Cardiac fibroblast (primary cell): ENCODE measurements around the gene SPACA6.

Source experiments
- DNase-seq, 2 donors: peaks; one replicate each; pipeline versions ENCODE4 v3.0.0 to v3.0.0-alpha.2; 2010; ENCODE audit warnings: low read depth in 2 of 2
- H3K4me3 ChIP-seq, 2 donors: replicated peaks in 1 of 2; 1 replicate in 1 of 2; 2 replicates in 1 of 2; pipeline ENCODE4 v1.5.1; 2011; ENCODE audit warnings: low read depth in 2 of 2, low read length in 2 of 2, mild to moderate bottlenecking in 2 of 2, moderate library complexity in 1 of 2
- TF ChIP-seq, protein P1 (sequence below): IDR thresholded peaks from one replicate; pipeline ENCODE4 v1.5.1; 2011; ENCODE audit warnings: low read depth, mild to moderate bottlenecking, low read length, inconsistent platforms

SPACA6 gene

DNA sequence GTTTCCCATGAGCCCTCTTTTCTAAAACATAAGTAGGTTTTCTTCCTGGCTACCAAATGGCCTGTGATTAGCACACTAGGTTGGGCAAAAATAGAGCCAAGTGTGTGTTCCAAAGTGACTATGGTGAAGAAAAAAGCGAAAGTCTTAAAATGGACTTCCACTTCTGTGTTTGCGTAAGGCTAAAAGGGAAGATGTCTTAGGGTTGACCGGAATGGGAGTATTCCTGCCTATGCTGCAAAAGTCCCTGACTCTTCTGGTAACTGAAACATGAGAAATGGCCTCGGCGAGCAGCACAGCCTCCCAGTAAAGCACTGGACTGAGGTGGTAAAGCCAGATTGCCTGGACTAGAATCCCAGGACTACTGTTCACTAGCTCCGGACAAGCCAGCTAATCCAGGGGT, 61.0 kb downstream of the SPACA6 start:
- no peak for DNase-seq
- TF ChIP-seq, protein P1, sequence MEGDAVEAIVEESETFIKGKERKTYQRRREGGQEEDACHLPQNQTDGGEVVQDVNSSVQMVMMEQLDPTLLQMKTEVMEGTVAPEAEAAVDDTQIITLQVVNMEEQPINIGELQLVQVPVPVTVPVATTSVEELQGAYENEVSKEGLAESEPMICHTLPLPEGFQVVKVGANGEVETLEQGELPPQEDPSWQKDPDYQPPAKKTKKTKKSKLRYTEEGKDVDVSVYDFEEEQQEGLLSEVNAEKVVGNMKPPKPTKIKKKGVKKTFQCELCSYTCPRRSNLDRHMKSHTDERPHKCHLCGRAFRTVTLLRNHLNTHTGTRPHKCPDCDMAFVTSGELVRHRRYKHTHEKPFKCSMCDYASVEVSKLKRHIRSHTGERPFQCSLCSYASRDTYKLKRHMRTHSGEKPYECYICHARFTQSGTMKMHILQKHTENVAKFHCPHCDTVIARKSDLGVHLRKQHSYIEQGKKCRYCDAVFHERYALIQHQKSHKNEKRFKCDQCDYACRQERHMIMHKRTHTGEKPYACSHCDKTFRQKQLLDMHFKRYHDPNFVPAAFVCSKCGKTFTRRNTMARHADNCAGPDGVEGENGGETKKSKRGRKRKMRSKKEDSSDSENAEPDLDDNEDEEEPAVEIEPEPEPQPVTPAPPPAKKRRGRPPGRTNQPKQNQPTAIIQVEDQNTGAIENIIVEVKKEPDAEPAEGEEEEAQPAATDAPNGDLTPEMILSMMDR: no peak
- no peak overlapping the region for H3K4me3 ChIP-seq

DNA sequence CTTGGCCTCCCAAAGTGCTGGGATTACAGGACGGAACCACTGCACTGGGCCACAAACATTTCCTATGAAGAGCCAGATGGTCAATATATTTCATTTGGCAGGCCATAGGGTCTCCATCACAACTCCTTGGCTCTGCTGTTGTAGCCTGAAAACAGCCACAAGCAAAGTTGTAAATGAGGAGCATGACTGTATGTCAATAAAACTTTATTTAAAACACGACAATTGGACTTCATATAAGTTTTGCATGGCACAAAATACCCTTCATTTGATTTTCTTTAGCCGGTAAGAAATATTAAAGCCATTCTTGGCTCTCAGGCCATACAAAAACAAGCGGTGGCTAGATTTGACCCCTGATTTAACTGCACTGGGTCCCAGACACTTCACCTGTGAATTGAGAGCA, 61.6 kb downstream of the SPACA6 start:
- no peak overlapping the region for H3K4me3 ChIP-seq
- no peak for DNase-seq
- TF ChIP-seq, protein P1: no peak
